Breast epithelium (tissue), 3 donors: ENCODE measurements around the gene TMEM271.

Experiments
- POLR2A ChIP-seq: fragments of 450-650 bp; IDR thresholded peaks from one replicate; pipeline ENCODE4 v1.6.1; 2016; ENCODE audit warnings: antibody characterized with exemption, mild to moderate bottlenecking, moderate library complexity
- POLR2AphosphoS5 ChIP-seq, 3 donors: sonication (generic); formaldehyde crosslinking; IDR thresholded peaks; one replicate each; pipeline ENCODE4 v1.6.1; 2017; ENCODE audit warnings: antibody characterized with exemption in 3 of 3
- TF ChIP-seq, protein P1 (sequence below), 3 donors: fragments of 450-650 bp; IDR thresholded peaks; one replicate each; pipeline ENCODE4 v1.5.1; 2016 to 2017; ENCODE audit warnings: antibody characterized with exemption in 3 of 3, mild to moderate bottlenecking in 3 of 3, moderate library complexity in 3 of 3

GRCh38 chr4:617644-618641, 41.8 kb upstream of the TMEM271 start:
- TF ChIP-seq, protein P1, sequence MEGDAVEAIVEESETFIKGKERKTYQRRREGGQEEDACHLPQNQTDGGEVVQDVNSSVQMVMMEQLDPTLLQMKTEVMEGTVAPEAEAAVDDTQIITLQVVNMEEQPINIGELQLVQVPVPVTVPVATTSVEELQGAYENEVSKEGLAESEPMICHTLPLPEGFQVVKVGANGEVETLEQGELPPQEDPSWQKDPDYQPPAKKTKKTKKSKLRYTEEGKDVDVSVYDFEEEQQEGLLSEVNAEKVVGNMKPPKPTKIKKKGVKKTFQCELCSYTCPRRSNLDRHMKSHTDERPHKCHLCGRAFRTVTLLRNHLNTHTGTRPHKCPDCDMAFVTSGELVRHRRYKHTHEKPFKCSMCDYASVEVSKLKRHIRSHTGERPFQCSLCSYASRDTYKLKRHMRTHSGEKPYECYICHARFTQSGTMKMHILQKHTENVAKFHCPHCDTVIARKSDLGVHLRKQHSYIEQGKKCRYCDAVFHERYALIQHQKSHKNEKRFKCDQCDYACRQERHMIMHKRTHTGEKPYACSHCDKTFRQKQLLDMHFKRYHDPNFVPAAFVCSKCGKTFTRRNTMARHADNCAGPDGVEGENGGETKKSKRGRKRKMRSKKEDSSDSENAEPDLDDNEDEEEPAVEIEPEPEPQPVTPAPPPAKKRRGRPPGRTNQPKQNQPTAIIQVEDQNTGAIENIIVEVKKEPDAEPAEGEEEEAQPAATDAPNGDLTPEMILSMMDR (IDR thresholded peaks at IDR 0.05) = no peak
- no peak for TF ChIP-seq POLR2AphosphoS5 (IDR thresholded peaks at IDR 0.05)
- TF ChIP-seq POLR2A = no peak
